Measurements from ENCODE around the gene PDE11A. TPM values are rescaled to one million over a fixed set of nuclear protein-coding genes. Genes with fewer than 3 reads are reported as not detected.

PDE11A gene
- total RNA-seq, 4 donors from 2014 or later = 0.11 to 1.2 (median 0.26) TPM

DNA sequence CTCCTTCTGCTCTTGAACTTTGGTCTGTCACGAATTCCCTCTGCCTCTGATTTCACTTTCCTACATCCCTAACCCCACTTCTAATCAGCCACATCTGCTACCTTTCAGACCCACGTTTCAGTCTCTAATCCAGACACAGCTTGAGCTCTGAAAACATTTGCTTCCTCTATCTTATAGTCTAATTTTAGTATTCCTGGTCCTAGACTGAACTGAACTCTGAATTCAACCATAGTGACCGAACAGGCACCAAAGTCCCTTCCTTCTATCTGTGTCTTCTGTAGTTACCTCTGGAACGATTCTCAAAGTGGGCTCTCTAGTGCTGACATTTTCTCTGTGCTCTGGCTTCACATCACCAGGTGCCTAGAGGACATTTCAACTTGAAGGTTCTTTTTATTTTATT, 156.2 kb downstream of the PDE11A start:
- 62 to 72% methylated on average over 4 of the region's 4 CpGs for WGBS, 2 donors
- no peak overlapping the region for H3K4me3 ChIP-seq (ENCODE audit: low read depth, poor library complexity, severe bottlenecking)
- intact Hi-C loops (cut with DNase I; ENCODE audit: low total_unique reads) = no loop called here
- TF ChIP-seq POLR2A (IDR thresholded peaks at IDR 0.05) = no peak
- no peak for TF ChIP-seq CTCF (IDR thresholded peaks at IDR 0.05)
- DNase-seq (ENCODE audit: low spot score in 2 of 2) = no peak

GRCh38 chr2:177914247-177914646, 158.3 kb downstream of the PDE11A start:
- DNase-seq (ENCODE audit: low spot score in 2 of 2) = no peak
- TF ChIP-seq POLR2A (IDR thresholded peaks at IDR 0.05) = no peak
- no peak for TF ChIP-seq CTCF (IDR thresholded peaks at IDR 0.05)
- intact Hi-C loops (cut with DNase I; ENCODE audit: low total_unique reads) = no loop called here
- H3K4me3 ChIP-seq (ENCODE audit: low read depth, poor library complexity, severe bottlenecking) = no peak overlapping the region
- WGBS, 2 donors = 47 to 48% methylated on average over 1 of the region's 1 CpG

DNA sequence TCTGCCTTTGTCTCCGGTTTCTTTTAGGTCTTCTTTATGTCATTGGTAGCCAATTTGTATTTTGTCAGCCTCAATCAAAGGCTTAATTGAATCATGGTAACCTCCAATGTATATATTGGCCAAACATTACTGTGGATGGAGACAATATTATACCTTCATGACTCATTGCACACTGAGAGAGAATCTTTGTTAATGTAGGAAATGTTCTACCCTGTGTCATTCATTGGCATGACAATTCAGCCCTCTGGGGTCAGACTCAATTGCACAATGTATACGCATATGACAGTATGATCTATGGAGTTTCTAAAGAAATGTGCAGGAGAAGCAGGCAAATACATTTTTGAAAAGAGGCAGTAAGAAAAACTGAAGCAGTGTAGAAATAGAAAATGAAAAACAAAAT, 162.6 kb downstream of the PDE11A start:
- TF ChIP-seq CTCF (IDR thresholded peaks at IDR 0.05) (no peak), POLR2A (IDR thresholded peaks at IDR 0.05) (no peak)
- intact Hi-C loops (cut with DNase I; ENCODE audit: low total_unique reads) = no loop called here
- DNase-seq (ENCODE audit: low spot score in 2 of 2) = no peak
- no peak overlapping the region for H3K4me3 ChIP-seq (ENCODE audit: low read depth, poor library complexity, severe bottlenecking)
- WGBS, 2 donors = 49 to 59% methylated on average over 2 of the region's 2 CpGs

DNA sequence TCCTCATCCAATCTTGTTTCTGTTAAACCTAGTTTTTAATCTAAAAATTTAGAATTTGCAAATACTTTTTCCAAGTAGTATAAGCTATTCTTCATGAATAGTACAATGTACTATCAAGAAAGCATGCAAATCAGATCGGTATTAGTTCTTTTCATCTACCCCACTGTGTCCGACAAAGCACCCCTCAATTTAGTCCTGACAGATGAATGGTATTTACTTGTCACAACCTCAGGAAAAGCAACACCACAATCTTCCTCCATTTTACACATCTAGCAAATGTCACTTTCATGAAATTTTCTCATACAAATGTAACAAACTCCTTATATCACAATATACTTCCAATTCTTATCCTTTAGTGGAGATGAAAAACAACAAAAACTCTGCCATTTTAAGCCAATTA, 163.8 kb downstream of the PDE11A start:
- no peak for DNase-seq (ENCODE audit: low spot score in 2 of 2)
- 91 to 95% methylated on average over 2 of the region's 2 CpGs for WGBS, 2 donors
- no peak overlapping the region for H3K4me3 ChIP-seq (ENCODE audit: low read depth, poor library complexity, severe bottlenecking)
- intact Hi-C loops (cut with DNase I; ENCODE audit: low total_unique reads) = no loop called here
- TF ChIP-seq POLR2A (IDR thresholded peaks at IDR 0.05) (no peak), CTCF (IDR thresholded peaks at IDR 0.05) (no peak)

- intact Hi-C loops (cut with DNase I; ENCODE audit: low total_unique reads) = no loop called here
- TF ChIP-seq POLR2A (IDR thresholded peaks at IDR 0.05) = no peak
- TF ChIP-seq CTCF (IDR thresholded peaks at IDR 0.05) = no peak
- no peak for DNase-seq (ENCODE audit: low spot score in 2 of 2)
- H3K4me3 ChIP-seq (ENCODE audit: low read depth, poor library complexity, severe bottlenecking) = no peak overlapping the region
- WGBS, 2 donors = 69 to 83% methylated on average over 2 of the region's 2 CpGs
Measured at GRCh38 chr2:177908182-177908581, 164.4 kb downstream of the PDE11A start.

DNA sequence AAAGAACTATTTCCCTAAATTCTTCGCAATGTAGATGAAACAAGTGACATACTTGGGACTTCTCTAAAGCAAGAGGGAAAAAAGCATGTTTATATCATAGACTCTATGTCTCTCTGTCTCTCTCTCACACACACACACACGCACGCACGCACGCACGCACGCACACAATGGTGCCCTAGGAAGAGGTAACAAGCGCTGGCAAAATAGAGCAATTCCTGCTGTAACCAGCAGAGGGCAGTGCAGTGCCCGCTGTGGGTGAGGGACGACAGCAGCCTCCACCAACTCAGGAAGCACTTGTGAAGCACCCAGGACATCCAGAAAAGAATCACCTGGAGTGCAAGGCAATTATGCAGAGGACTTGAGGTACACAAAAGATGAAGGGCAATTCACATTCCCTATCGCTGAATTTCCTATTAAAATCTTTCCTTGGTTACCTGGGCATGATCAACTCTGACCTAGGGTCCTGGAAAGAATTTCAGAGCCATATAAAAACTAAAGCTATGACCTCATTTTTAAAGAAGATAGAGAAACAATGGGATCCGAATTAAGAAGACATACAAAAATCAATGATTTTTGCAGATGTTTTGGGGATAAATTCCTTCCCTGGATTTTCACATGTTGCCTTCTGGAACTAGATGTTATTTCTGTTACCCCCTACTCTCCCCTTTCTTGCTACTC, 166.4 kb downstream of the PDE11A start:
- DNase-seq (ENCODE audit: low spot score in 2 of 2) = peak; percentile 19 to 88
- intact Hi-C loops (cut with DNase I; ENCODE audit: low total_unique reads) = no loop called here

More for the DNA sequence above, 166.4 kb downstream of the PDE11A start:
- H3K4me3 ChIP-seq (ENCODE audit: low read depth, poor library complexity, severe bottlenecking) = no peak overlapping the region
- TF ChIP-seq CTCF (IDR thresholded peaks at IDR 0.05) = no peak
- no peak for TF ChIP-seq POLR2A (IDR thresholded peaks at IDR 0.05)
- 26 to 36% methylated on average over 12 of the region's 12 CpGs for WGBS, 2 donors

Measured in lower leg skin (tissue), 4 donors.